Keratinocyte (primary cell): ENCODE data around the gene ASCL1. TPM values are rescaled to one million over a fixed set of nuclear protein-coding genes. Genes with fewer than 3 reads are reported as not detected.

Source experiments
- DNase-seq: peaks from one replicate; pipeline ENCODE4 v3.0.0-alpha.2; 2011; ENCODE audit warnings: low read depth, missing footprints, low spot score
- FAIRE-seq: peaks from 2 replicates; lab custom pipeline; 2011; peaks lifted over from hg19 to GRCh38; lab: Jason Lieb, UNC
- H2AFZ ChIP-seq: 2 replicates; pipeline ENCODE4 v1.6.0; 2012; ENCODE audit warnings: low read length, control low read depth, inconsistent platforms; ENCODE audit not compliant: control insufficient read depth
- H3K27ac ChIP-seq: 2 replicates; pipeline ENCODE4 v1.5.1; 2011; ENCODE audit warnings: low read length; ENCODE audit not compliant: control insufficient read depth, insufficient read depth
- H3K27me3 ChIP-seq: 3 replicates; pipeline ENCODE4 v1.6.0; 2011; ENCODE audit warnings: low read length; ENCODE audit not compliant: control insufficient read depth, insufficient read depth; ENCODE audit errors: extremely low read depth
- H3K36me3 ChIP-seq, 2 experiments: 2 replicates in 1 of 2; 3 replicates in 1 of 2; pipeline ENCODE4 v1.5.1; 2011; ENCODE audit warnings: low read length in 2 of 2, mild to moderate bottlenecking in 1 of 2; ENCODE audit not compliant: control insufficient read depth in 2 of 2, insufficient read depth in 2 of 2; ENCODE audit errors: extremely low read depth in 1 of 2
- H3K4me1 ChIP-seq: 3 replicates; pipeline ENCODE4 v1.5.1; 2011; ENCODE audit warnings: low read length; ENCODE audit not compliant: control insufficient read depth, insufficient read depth; ENCODE audit errors: extremely low read depth
- H3K4me2 ChIP-seq: 3 replicates; pipeline ENCODE4 v1.6.0; 2011; ENCODE audit warnings: low read depth, low read length; ENCODE audit not compliant: control insufficient read depth, insufficient read depth; ENCODE audit errors: extremely low read depth
- H3K4me3 ChIP-seq, 3 experiments: fragments of 200-600 bp in 1 of 3; sonication (generic) in 1 of 3; 2 replicates in 2 of 3; 3 replicates in 1 of 3; pipeline ENCODE4 v1.5.1; 2011 to 2016; ENCODE audit warnings: low read length in 3 of 3, mild to moderate bottlenecking in 3 of 3, control low read depth in 2 of 3, inconsistent platforms in 1 of 3, low read depth in 1 of 3, mixed read lengths in 1 of 3, mixed run types in 1 of 3, moderate library complexity in 1 of 3; ENCODE audit not compliant: control insufficient read depth in 2 of 3, insufficient read depth in 2 of 3; ENCODE audit errors: extremely low read depth in 1 of 3
- H3K79me2 ChIP-seq: 2 replicates; pipeline ENCODE4 v1.6.0; 2012; ENCODE audit warnings: low read length; ENCODE audit not compliant: control insufficient read depth, insufficient read depth
- H3K9ac ChIP-seq: 3 replicates; pipeline ENCODE4 v1.6.0; 2011; ENCODE audit warnings: low read length; ENCODE audit not compliant: control insufficient read depth, insufficient read depth; ENCODE audit errors: extremely low read depth
- H3K9me1 ChIP-seq: 3 replicates; pipeline ENCODE4 v1.6.0; 2011; ENCODE audit warnings: low read length; ENCODE audit not compliant: control insufficient read depth, insufficient read depth; ENCODE audit errors: extremely low read depth
- H3K9me3 ChIP-seq: 2 replicates; pipeline ENCODE4 v1.5.1; 2012; ENCODE audit warnings: low read depth, low read length; ENCODE audit not compliant: control insufficient read depth
- H4K20me1 ChIP-seq: 3 replicates; pipeline ENCODE4 v1.6.0; 2011; ENCODE audit warnings: low read length; ENCODE audit not compliant: control insufficient read depth, insufficient read depth; ENCODE audit errors: extremely low read depth
- EZH2 ChIP-seq: IDR thresholded peaks from one replicate; pipeline ENCODE4 v1.6.1; 2012; ENCODE audit warnings: inconsistent platforms, mild to moderate bottlenecking, low read length, moderate library complexity
- dilution Hi-C: fragments of 300-500 bp; cut with MboI; formaldehyde crosslinking; loops from one replicate; pipeline ENCODE4 v1.7.0; 2020; ENCODE audit warnings: low sequenced_read_pairs; ENCODE audit not compliant: extremely low pct_ligation_motif_present
- polyA plus RNA-seq, 5 experiments: library from polyadenylated mRNA; depleted of rRNA in 3 of 5; stranded (reverse) in 3 of 5; stranded (forward) in 1 of 5; unstranded in 1 of 5; fragments of >200 nt; gene quantifications; 1 replicate in 1 of 5; 2 replicates in 3 of 5; 3 replicates in 1 of 5; pipeline versions ENCODE4 v1.2.1 to v1.2.3, GENCODE V29; 2011 to 2012; ENCODE audit warnings: missing spikeins in 2 of 5, low read depth in 1 of 5, low replicate concordance in 1 of 5
- TF ChIP-seq, protein P1 (sequence below), 3 experiments: IDR thresholded peaks in 1 of 3; conservative IDR thresholded peaks in 1 of 3; optimal IDR thresholded peaks in 1 of 3; 2 replicates in 2 of 3; 3 replicates in 1 of 3; pipeline versions ENCODE3 to v1.5.1; 2011; ENCODE audit warnings: low read length in 3 of 3, mild to moderate bottlenecking in 3 of 3, moderate library complexity in 2 of 3, control low read depth in 1 of 3, inconsistent platforms in 1 of 3; ENCODE audit not compliant: insufficient read depth in 2 of 3; ENCODE audit errors: extremely low read depth in 1 of 3

The ASCL1 gene
- polyA plus RNA-seq, 1 donor (not counting 4 experiments of a cell fraction or from before 2014, with no cell fraction given), result not detected

DNA sequence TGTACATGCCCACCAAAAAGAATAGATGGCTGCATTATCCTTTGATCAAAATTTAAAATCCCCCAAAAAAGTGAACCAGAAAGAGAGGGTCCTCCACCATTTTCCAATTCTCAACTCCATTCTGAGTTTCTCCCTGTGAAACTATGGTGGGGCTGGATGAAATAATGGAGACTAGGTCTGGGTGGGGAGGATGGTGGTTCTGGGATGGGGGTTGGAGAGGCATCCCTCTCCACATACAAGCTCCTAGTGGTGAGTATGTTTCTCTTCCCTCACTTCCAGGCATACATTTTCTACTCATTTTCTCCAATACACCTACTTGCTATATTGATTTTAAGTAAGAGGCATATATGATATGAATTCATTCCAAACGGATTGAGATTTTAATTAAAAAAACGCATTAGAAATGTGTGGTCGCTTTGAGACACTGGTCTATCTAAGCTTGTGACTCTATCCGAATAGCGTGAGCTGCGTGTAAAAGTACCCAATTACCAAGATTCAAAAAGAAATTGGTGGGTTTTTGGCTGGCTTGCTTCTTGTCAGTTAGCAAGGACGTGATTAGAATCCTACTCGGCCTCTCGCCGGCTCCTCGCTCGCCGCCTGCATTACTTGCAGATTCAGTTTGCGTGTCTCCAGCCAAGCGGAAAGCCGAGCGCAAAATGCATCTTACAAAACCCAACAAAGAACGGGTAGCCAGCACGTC, 3.4 kb downstream of the ASCL1 start:
- Histone ChIP-seq H3K27ac (no peak overlapping the region), H2AFZ (no peak overlapping the region), H3K4me3 (no peak overlapping the region), H3K79me2 (no peaks in the 10 kb centered on the region), H4K20me1 (no peaks in the 10 kb centered on the region), H3K4me1 (peaks cover 3% of the 10 kb centered on the region), H3K9me1 (no peaks in the 10 kb centered on the region), H3K9ac (no peak overlapping the region), H3K4me2 (no peak overlapping the region), H3K36me3 (no peaks in the 10 kb centered on the region), H3K9me3 (no peaks in the 10 kb centered on the region), H3K27me3 (peaks cover 95% of the 10 kb centered on the region)
- FAIRE-seq (no peak), DNase-seq (no peak)
- dilution Hi-C loops, result no loop called here
- TF ChIP-seq EZH2, result no peak
- TF ChIP-seq, protein P1, sequence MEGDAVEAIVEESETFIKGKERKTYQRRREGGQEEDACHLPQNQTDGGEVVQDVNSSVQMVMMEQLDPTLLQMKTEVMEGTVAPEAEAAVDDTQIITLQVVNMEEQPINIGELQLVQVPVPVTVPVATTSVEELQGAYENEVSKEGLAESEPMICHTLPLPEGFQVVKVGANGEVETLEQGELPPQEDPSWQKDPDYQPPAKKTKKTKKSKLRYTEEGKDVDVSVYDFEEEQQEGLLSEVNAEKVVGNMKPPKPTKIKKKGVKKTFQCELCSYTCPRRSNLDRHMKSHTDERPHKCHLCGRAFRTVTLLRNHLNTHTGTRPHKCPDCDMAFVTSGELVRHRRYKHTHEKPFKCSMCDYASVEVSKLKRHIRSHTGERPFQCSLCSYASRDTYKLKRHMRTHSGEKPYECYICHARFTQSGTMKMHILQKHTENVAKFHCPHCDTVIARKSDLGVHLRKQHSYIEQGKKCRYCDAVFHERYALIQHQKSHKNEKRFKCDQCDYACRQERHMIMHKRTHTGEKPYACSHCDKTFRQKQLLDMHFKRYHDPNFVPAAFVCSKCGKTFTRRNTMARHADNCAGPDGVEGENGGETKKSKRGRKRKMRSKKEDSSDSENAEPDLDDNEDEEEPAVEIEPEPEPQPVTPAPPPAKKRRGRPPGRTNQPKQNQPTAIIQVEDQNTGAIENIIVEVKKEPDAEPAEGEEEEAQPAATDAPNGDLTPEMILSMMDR (optimal IDR thresholded peaks at IDR 0.05 in 1 of 3, IDR thresholded peaks at IDR 0.05 in 1 of 3, conservative IDR thresholded peaks at IDR 0.05 in 1 of 3; ENCODE audit: extremely low read depth in 1 of 3, insufficient read depth in 2 of 3, low read length in 3 of 3), result no peak

DNA sequence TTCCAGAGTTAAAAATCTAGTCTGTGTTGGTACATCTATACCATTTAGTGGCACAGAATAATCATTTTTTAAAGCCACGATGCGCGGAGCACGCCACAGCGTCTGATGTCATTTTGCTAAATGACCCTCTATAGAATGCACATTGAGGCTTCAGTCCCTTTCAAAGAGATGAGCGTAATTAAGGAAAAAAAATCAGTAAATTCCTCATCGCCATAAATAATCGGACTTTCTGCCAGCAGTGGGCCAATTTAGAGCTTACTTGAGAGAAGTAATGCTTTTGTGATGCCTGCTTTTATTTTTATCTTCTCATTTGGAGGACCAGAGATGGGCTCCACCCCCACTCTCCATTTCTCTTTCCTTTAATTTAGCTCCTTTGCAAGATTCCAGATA, 4.0 kb downstream of the ASCL1 start:
- Histone ChIP-seq H3K4me2 (no peak overlapping the region), H3K9ac (no peak overlapping the region), H4K20me1 (no peaks in the 10 kb centered on the region), H3K9me1 (no peaks in the 10 kb centered on the region), H3K4me3 (no peak overlapping the region), H3K36me3 (no peaks in the 10 kb centered on the region), H2AFZ (no peak overlapping the region), H3K27me3 (peaks cover 94% of the 10 kb centered on the region), H3K4me1 (peaks cover 3% of the 10 kb centered on the region), H3K9me3 (no peaks in the 10 kb centered on the region), H3K79me2 (no peaks in the 10 kb centered on the region), H3K27ac (no peak overlapping the region)
- dilution Hi-C loops, result no loop called here
- TF ChIP-seq EZH2, result peak; percentile 26
- TF ChIP-seq, protein P1 (optimal IDR thresholded peaks at IDR 0.05 in 1 of 3, IDR thresholded peaks at IDR 0.05 in 1 of 3, conservative IDR thresholded peaks at IDR 0.05 in 1 of 3; ENCODE audit: extremely low read depth in 1 of 3, insufficient read depth in 2 of 3, low read length in 3 of 3), result no peak
- no peak for DNase-seq
- FAIRE-seq, result no peak
